Astrocyte (in vitro differentiated cells and primary cell): ENCODE data around the gene ZNF609. TPM values are rescaled to one million over a fixed set of nuclear protein-coding genes. Genes with fewer than 3 reads are reported as not detected.

Source experiments
- DNase-seq: peaks from one replicate; pipeline ENCODE4 v3.0.0-alpha.2; 2010; ENCODE audit warnings: low read depth
- FAIRE-seq: peaks from 2 replicates; lab custom pipeline; 2011; peaks lifted over from hg19 to GRCh38; lab: Jason Lieb, UNC
- H2AFZ ChIP-seq: 2 replicates; pipeline ENCODE4 v1.6.0; 2012; ENCODE audit warnings: low read depth, low read length, inconsistent platforms
- H3K27ac ChIP-seq: 2 replicates; pipeline ENCODE4 v1.5.1; 2011; ENCODE audit warnings: low read depth, low read length, inconsistent platforms
- H3K27me3 ChIP-seq: 2 replicates; pipeline ENCODE4 v1.6.0; 2011; ENCODE audit warnings: low read length, inconsistent platforms; ENCODE audit not compliant: insufficient read depth
- H3K36me3 ChIP-seq: 2 replicates; pipeline ENCODE4 v1.5.1; 2011; ENCODE audit warnings: low read length, inconsistent platforms; ENCODE audit not compliant: insufficient read depth
- H3K4me1 ChIP-seq: 2 replicates; pipeline ENCODE4 v1.5.1; 2011; ENCODE audit warnings: low read length, inconsistent platforms; ENCODE audit not compliant: insufficient read depth
- H3K4me2 ChIP-seq: 2 replicates; pipeline ENCODE4 v1.6.0; 2012; ENCODE audit warnings: low read length, inconsistent platforms
- H3K4me3 ChIP-seq: 2 replicates; pipeline ENCODE4 v1.5.1; 2011; ENCODE audit warnings: low read depth, mild to moderate bottlenecking, low read length, inconsistent platforms; ENCODE audit not compliant: insufficient read depth
- H3K79me2 ChIP-seq: 2 replicates; pipeline ENCODE4 v1.6.0; 2012; ENCODE audit warnings: mild to moderate bottlenecking, low read length, inconsistent platforms; ENCODE audit not compliant: insufficient read depth
- H3K9ac ChIP-seq: 2 replicates; pipeline ENCODE4 v1.6.0; 2012; ENCODE audit warnings: mild to moderate bottlenecking, low read length, inconsistent platforms
- H3K9me3 ChIP-seq: 2 replicates; pipeline ENCODE4 v1.5.1; 2012; ENCODE audit warnings: low read depth, mild to moderate bottlenecking, low read length, inconsistent platforms; ENCODE audit not compliant: insufficient read depth
- H4K20me1 ChIP-seq: 2 replicates; pipeline ENCODE4 v1.6.0; 2012; ENCODE audit warnings: low read length, inconsistent platforms; ENCODE audit not compliant: insufficient read depth
- H3K27ac Mint-ChIP-seq: one replicate; pipeline ENCODE4 v1.8.0; 2021; ENCODE audit warnings: mild to moderate bottlenecking, mixed read lengths; ENCODE audit not compliant: unreplicated experiment
- H3K27me3 Mint-ChIP-seq: one replicate; pipeline ENCODE4 v1.8.0; 2021; ENCODE audit warnings: low read depth, mixed read lengths; ENCODE audit not compliant: unreplicated experiment
- H3K36me3 Mint-ChIP-seq: one replicate; pipeline ENCODE4 v1.8.0; 2021; ENCODE audit warnings: low read depth, mixed read lengths; ENCODE audit not compliant: unreplicated experiment
- H3K4me1 Mint-ChIP-seq: one replicate; pipeline ENCODE4 v1.8.0; 2021; ENCODE audit warnings: low read depth, mixed read lengths; ENCODE audit not compliant: unreplicated experiment
- H3K4me3 Mint-ChIP-seq: one replicate; pipeline ENCODE4 v1.8.0; 2021; ENCODE audit warnings: mild to moderate bottlenecking, moderate library complexity, mixed read lengths; ENCODE audit not compliant: unreplicated experiment
- H3K9me3 Mint-ChIP-seq: one replicate; pipeline ENCODE4 v1.8.0; 2021; ENCODE audit warnings: mild to moderate bottlenecking, mixed read lengths; ENCODE audit not compliant: unreplicated experiment
- EZH2 ChIP-seq: IDR thresholded peaks from 2 replicates; pipeline ENCODE4 v1.6.1; 2012; ENCODE audit warnings: mild to moderate bottlenecking, low read length, inconsistent platforms; ENCODE audit not compliant: insufficient read depth
- total RNA-seq: library from RNA; stranded (reverse); gene quantifications from 2 replicates; pipeline ENCODE4 v1.2.1, GENCODE V29; 2021
- TF ChIP-seq, protein P1 (sequence below): IDR thresholded peaks from 2 replicates; pipeline ENCODE4 v1.5.1; 2011; ENCODE audit warnings: low read depth, mild to moderate bottlenecking, inconsistent platforms, low read length, moderate library complexity; ENCODE audit not compliant: insufficient read depth

Gene ZNF609
- total RNA-seq, 1 donor from 2014 or later, result 38.5 TPM

DNA sequence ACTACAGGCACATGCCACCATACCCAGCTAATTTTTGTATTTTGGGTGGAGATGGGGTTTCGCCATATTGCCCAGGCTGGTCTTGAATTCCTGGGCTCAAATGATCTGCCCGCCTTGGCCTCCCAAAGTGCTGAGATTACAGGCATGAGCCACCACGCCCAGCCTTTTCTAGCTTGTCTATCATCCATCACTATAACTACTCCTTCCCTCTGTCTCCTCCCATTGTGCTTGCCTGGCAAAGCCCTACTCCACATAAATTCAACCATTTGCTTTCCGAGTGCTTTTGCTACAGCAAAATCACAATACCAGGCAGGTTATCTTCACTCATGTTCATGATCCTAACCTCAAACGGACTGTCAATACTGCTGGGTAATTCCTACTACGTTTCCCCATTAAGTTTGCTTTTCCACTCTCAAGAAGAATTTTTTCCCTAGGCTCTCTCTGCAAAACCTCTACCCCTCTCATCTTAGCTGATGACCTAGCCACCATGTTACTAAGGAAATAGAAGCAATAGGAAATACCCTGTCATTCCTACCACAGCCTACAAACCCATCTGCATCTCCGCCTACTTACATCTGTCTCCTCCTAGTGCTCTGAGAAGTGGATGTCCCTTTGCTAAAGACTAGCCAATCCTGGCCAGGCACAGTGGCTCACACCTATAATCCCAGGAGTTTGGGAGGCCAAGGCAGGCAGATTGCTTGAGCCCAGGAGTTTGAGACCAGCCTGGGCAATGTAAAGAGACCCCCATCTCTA is 250.5 kb downstream of the ZNF609 start:
- Mint-ChIP-seq H3K27me3 (no peaks in the 10 kb centered on the region), H3K36me3 (no peaks in the 10 kb centered on the region), H3K27ac (no peak overlapping the region), H3K4me3 (no peak overlapping the region), H3K9me3 (no peaks in the 10 kb centered on the region), H3K4me1 (no peaks in the 10 kb centered on the region)
- no peak overlapping the region for H3K4me2 ChIP-seq
- H2AFZ ChIP-seq, result no peak overlapping the region
- no peak overlapping the region for H3K4me3 ChIP-seq
- DNase-seq, result no peak
- FAIRE-seq, result no peak
- H3K79me2 ChIP-seq, result no peaks in the 10 kb centered on the region
- H3K36me3 ChIP-seq, result no peaks in the 10 kb centered on the region
- H3K9me3 ChIP-seq, result no peaks in the 10 kb centered on the region
- no peak for TF ChIP-seq EZH2
- TF ChIP-seq, protein P1, sequence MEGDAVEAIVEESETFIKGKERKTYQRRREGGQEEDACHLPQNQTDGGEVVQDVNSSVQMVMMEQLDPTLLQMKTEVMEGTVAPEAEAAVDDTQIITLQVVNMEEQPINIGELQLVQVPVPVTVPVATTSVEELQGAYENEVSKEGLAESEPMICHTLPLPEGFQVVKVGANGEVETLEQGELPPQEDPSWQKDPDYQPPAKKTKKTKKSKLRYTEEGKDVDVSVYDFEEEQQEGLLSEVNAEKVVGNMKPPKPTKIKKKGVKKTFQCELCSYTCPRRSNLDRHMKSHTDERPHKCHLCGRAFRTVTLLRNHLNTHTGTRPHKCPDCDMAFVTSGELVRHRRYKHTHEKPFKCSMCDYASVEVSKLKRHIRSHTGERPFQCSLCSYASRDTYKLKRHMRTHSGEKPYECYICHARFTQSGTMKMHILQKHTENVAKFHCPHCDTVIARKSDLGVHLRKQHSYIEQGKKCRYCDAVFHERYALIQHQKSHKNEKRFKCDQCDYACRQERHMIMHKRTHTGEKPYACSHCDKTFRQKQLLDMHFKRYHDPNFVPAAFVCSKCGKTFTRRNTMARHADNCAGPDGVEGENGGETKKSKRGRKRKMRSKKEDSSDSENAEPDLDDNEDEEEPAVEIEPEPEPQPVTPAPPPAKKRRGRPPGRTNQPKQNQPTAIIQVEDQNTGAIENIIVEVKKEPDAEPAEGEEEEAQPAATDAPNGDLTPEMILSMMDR, result no peak
- no peaks in the 10 kb centered on the region for H4K20me1 ChIP-seq
- H3K4me1 ChIP-seq, result no peaks in the 10 kb centered on the region
- H3K9ac ChIP-seq, result no peak overlapping the region
- H3K27me3 ChIP-seq, result no peaks in the 10 kb centered on the region
- no peak overlapping the region for H3K27ac ChIP-seq

GRCh38 chr15:64712353-64712752 is 252.0 kb downstream of the ZNF609 start:
- no peak overlapping the region for H3K4me3 ChIP-seq
- H3K27me3 Mint-ChIP-seq, result no peaks in the 10 kb centered on the region
- no peak overlapping the region for H3K4me3 Mint-ChIP-seq
- no peak overlapping the region for H3K9ac ChIP-seq
- no peaks in the 10 kb centered on the region for H3K9me3 ChIP-seq
- no peak overlapping the region for H3K27ac ChIP-seq
- no peaks in the 10 kb centered on the region for H3K4me1 ChIP-seq
- no peak overlapping the region for H2AFZ ChIP-seq
- TF ChIP-seq, protein P1, result no peak
- TF ChIP-seq EZH2, result no peak
- H4K20me1 ChIP-seq, result no peaks in the 10 kb centered on the region
- H3K9me3 Mint-ChIP-seq, result no peaks in the 10 kb centered on the region
- no peaks in the 10 kb centered on the region for H3K4me1 Mint-ChIP-seq
- DNase-seq, result no peak
- peaks cover 1% of the 10 kb centered on the region for H3K36me3 Mint-ChIP-seq
- H3K36me3 ChIP-seq, result no peaks in the 10 kb centered on the region
- FAIRE-seq, result no peak
- H3K4me2 ChIP-seq, result no peak overlapping the region
- no peak overlapping the region for H3K27ac Mint-ChIP-seq
- no peaks in the 10 kb centered on the region for H3K27me3 ChIP-seq
- no peaks in the 10 kb centered on the region for H3K79me2 ChIP-seq

- no peak overlapping the region for H3K27ac ChIP-seq
- H3K27me3 Mint-ChIP-seq, result no peaks in the 10 kb centered on the region
- no peaks in the 10 kb centered on the region for H3K4me1 Mint-ChIP-seq
- H2AFZ ChIP-seq, result no peak overlapping the region
- no peak for FAIRE-seq
- no peaks in the 10 kb centered on the region for H3K4me1 ChIP-seq
- H4K20me1 ChIP-seq, result no peaks in the 10 kb centered on the region
- no peaks in the 10 kb centered on the region for H3K27me3 ChIP-seq
- H3K27ac Mint-ChIP-seq, result no peak overlapping the region
- H3K4me2 ChIP-seq, result no peak overlapping the region
- no peaks in the 10 kb centered on the region for H3K36me3 ChIP-seq
- H3K4me3 Mint-ChIP-seq, result no peak overlapping the region
- H3K9ac ChIP-seq, result no peak overlapping the region
- H3K36me3 Mint-ChIP-seq, result peaks cover 1% of the 10 kb centered on the region
- H3K9me3 Mint-ChIP-seq, result no peaks in the 10 kb centered on the region
- no peaks in the 10 kb centered on the region for H3K9me3 ChIP-seq
- H3K4me3 ChIP-seq, result no peak overlapping the region
- H3K79me2 ChIP-seq, result no peaks in the 10 kb centered on the region
- no peak for TF ChIP-seq EZH2
- TF ChIP-seq, protein P1, result no peak
- no peak for DNase-seq
Measured at GRCh38 chr15:64713592-64713991, 253.2 kb downstream of the ZNF609 start.
